ENCODE results near the gene NUDT9. TPM values are rescaled to one million over a fixed set of nuclear protein-coding genes. Genes with fewer than 3 reads are reported as not detected.
A peak's percentile ranks its signal among the peaks of the same experiment; 100 is the strongest.

The NUDT9 gene
- total RNA-seq, 2 donors from 2014 or later: 15.5 to 17.2 TPM

GRCh38 chr4:87502580-87503238, 80.3 kb downstream of the NUDT9 start:
- ATAC-seq (ENCODE audit: insufficient number of reproducible peaks, low FRiP score, low read depth): no peak

GRCh38 chr4:87505862-87506261, 83.5 kb downstream of the NUDT9 start:
- Histone ChIP-seq H3K27me3 (replicated peaks; ENCODE audit: insufficient read depth) (no peaks in the 10 kb centered on the region), H3K4me3 (no peak overlapping the region), H3K27ac (peak overlapping the region; percentile 75 to 80), H3K4me1 (ENCODE audit: control insufficient read depth in 1 of 2, low read depth in 2 of 2) (peaks cover 30 to 65% of the 10 kb centered on the region in 2 donors), H3K9me3 (no peaks in the 10 kb centered on the region), H3K36me3 (peaks cover 21% of the 10 kb centered on the region)
- DNase-seq (ENCODE audit: low spot score): no peak
- no peak for ATAC-seq (ENCODE audit: insufficient number of reproducible peaks, low FRiP score, low read depth)
- no peak for TF ChIP-seq CTCF (IDR thresholded peaks at IDR 0.05)

More at GRCh38 chr4:87502580-87503238, 80.3 kb downstream of the NUDT9 start:
- Histone ChIP-seq H3K9me3 (no peaks in the 10 kb centered on the region), H3K27ac (peak overlapping the region; percentile 42 to 57), H3K36me3 (peaks cover 14% of the 10 kb centered on the region), H3K27me3 (replicated peaks; ENCODE audit: insufficient read depth) (no peaks in the 10 kb centered on the region), H3K4me1 (ENCODE audit: control insufficient read depth in 1 of 2, low read depth in 2 of 2) (peaks cover 30 to 71% of the 10 kb centered on the region in 2 donors), H3K4me3 (no peak overlapping the region)
- TF ChIP-seq CTCF (IDR thresholded peaks at IDR 0.05): no peak
- DNase-seq (ENCODE audit: low spot score): no peak

GRCh38 chr4:87506974-87507701, 84.8 kb downstream of the NUDT9 start:
- Histone ChIP-seq H3K27ac (peak overlapping the region; percentile 75 to 80), H3K9me3 (no peaks in the 10 kb centered on the region), H3K36me3 (peaks cover 22% of the 10 kb centered on the region), H3K4me1 (ENCODE audit: control insufficient read depth in 1 of 2, low read depth in 2 of 2) (peaks cover 34 to 63% of the 10 kb centered on the region in 2 donors), H3K27me3 (replicated peaks; ENCODE audit: insufficient read depth) (no peaks in the 10 kb centered on the region), H3K4me3 (peak overlapping the region; percentile 32)
- peak; percentile 78 for ATAC-seq (ENCODE audit: insufficient number of reproducible peaks, low FRiP score, low read depth)
- no peak for TF ChIP-seq CTCF (IDR thresholded peaks at IDR 0.05)
- no peak for DNase-seq (ENCODE audit: low spot score)

Other genes with a start within 250 kb of the NUDT9 start
- 10 to 100 TPM in 1 of 2 donors, 1 to 10 TPM in 1; 4.9 to 12.2 TPM for gene KLHL8, start 202.0 kb upstream of the NUDT9 start, total RNA-seq
- gene HSD17B13, start 99.7 kb upstream of the NUDT9 start, total RNA-seq: under 1 TPM; 0.54 to 0.71 TPM
- 10 to 100 TPM; 43.2 to 57.6 TPM for gene HSD17B11, start 31.4 kb upstream of the NUDT9 start, total RNA-seq
- gene SPARCL1, start 106.8 kb downstream of the NUDT9 start, total RNA-seq: 1,000 to 10,000 TPM; 1,225 to 2,315 TPM
- gene DSPP, start 186.0 kb downstream of the NUDT9 start, total RNA-seq: not detected
- under 1 TPM in 1 of 2 donors, not detected in 1; 0.21 TPM for gene DMP1, start 227.7 kb downstream of the NUDT9 start, total RNA-seq